GM18867 (cell line): Measurements from ENCODE around the gene GCNT4.

Experiments used
- ATAC-seq: cut with Tn5 transposase; IDR thresholded peaks from one replicate; pipeline ENCODE4 v1.9.1; 2021; ENCODE audit warnings: mild to moderate bottlenecking, moderate library complexity; ENCODE audit not compliant: unreplicated experiment

The GCNT4 gene

GRCh38 chr5:75053054-75053303 is 621 bp upstream of the GCNT4 start:
- no peak for ATAC-seq

DNA sequence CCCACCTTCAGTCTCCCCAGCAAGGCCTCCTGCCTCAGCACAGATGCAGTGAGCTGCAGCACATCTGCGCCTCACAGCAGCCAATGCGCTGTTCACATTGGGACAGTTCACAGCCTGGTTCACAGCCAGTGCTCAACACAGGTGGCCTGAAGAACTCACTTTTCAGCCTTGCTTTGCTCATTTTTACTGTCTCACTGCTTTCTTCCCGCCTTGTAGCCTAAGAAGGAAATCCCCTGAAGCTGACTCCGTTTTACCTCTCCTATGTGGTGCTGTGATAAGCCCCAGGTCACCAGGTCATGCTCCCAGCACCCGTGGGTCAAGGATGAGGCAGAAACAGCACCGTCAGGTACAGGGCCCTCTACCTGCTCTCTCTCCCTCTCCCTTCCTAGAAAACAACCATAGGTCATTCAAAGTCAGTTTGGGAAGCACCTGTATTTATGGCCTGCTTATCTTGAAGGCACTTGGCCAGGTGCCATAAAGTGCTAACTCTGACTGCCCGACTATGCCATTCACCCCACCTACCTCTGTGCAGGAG is 1.1 kb downstream of the GCNT4 start:
- no peak for ATAC-seq

GRCh38 chr5:75050415-75050814 is 1.9 kb downstream of the GCNT4 start:
- no peak for ATAC-seq

- ATAC-seq: no peak
These were observed 2.7 kb downstream of the GCNT4 start for GRCh38 chr5:75049456-75050351.

DNA sequence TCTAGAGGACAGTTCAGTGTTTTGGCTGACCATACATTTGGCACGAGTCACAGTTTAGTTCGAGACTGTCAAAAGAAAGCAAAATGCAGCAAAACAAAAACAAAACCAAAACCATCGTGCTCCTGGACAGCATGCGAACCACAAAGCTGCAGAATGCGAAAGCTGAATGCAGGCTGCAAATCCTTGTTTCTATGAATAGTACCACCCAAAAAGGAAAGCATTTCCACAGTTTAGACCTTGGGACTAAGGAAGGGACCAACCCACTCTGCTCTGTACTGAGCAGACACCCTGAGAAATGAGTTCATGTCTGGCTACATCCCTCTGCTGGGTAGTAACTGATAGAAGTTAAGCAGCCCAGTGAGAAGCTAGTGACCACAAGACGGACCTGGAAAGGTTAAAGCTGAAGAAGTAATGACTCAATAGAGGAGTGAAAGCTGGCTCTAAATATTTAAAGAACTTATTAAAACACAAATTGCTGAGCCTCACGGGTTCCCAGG is 3.9 kb downstream of the GCNT4 start:
- peak; percentile 62 for ATAC-seq

DNA sequence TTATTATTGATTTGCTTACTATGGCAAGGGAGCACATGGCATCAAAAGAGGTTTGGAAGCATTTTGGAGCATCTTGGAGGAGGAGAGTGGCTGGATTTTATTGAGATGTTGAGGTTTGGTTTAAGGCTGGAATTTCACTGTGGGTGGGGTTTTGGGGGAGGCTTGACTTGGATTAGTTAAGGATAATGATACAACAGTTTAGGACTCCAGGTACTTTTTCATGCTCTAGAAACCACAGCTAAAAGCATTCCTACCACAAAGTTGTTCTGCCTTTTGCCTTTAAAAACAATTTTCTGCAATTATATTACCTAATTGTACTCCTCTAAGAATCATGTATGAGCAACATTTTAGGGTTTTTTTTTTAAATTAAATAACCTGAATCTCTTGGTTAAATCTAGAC is 5.0 kb downstream of the GCNT4 start:
- no peak for ATAC-seq

- ATAC-seq: no peak
These were observed 5.8 kb downstream of the GCNT4 start for GRCh38 chr5:75046366-75047142.

GRCh38 chr5:75045071-75045470 is 7.3 kb downstream of the GCNT4 start:
- no peak for ATAC-seq

DNA sequence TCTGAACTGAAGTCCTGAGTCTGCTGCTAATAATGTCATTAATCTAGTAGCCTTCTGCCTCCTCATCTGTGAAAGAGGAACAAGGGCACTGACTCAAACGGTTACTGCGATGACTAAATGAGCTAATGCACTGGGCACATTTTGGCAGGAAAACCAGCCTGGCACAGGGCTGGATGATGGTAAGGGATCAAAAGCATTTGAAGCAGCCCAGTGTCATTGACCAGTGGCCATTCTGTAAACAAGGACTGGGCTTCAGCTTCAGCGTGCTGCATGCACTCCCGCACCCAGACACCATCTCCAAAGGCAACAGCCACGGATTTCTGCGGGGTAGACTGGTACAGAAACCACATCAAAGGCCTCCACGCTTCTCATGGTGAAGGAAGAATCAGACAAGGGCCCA is 8.0 kb downstream of the GCNT4 start:
- ATAC-seq: no peak

DNA sequence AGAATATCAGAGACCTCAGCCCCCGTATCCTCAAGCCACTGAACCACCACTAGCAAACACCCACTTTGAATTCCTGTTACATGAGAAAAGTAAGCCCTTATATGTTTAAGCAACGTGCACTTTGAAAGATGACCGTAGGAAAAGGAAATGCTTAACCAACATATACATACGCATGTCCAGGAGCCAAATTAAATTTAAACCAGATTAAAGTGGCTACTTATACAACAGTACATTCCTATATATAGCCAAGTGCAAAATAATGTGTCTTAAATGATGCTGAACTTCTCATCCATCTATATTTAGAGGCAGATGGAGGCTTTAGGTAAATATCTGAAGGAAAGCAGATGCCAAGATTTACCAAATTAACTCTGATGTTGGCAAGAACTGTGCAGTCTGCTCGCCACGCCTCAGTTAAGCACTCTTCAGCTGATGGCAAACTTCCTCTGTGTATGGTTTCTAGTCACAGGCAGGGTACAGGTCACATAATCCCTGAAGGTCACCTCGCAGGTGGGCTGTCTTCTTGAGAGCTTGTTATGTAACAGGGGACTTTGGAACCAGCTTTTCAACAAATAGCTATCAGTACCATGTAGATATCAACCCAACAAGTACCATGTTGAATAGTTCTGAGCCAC is 8.6 kb downstream of the GCNT4 start:
- no peak for ATAC-seq

GRCh38 chr5:75042522-75042921 is 9.8 kb downstream of the GCNT4 start:
- ATAC-seq: no peak

- no peak for ATAC-seq
These were observed 11.4 kb downstream of the GCNT4 start for GRCh38 chr5:75040973-75041372.

GRCh38 chr5:75037106-75037505 is 15.3 kb downstream of the GCNT4 start:
- no peak for ATAC-seq

- ATAC-seq: no peak
These were observed 18.1 kb downstream of the GCNT4 start for GRCh38 chr5:75034137-75034739.

DNA sequence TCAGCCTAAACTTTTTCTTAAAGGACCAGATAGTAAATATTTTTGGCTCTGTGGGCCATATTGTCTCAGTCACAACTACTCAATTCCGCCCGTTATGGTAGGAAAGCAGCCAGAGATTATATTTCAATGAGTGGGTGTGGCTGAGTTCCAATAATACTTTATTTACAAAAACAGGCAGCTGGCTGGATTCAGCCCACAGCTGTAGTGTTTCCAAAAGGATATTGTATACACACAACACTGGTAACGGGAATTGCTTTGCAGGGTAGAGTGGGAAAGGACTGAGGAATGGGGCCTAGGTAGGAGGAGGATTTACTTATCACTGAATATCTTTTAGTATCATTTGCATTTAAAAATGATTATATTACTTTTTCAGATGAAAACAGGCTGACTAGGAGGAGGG is 21.0 kb downstream of the GCNT4 start:
- ATAC-seq: no peak

- ATAC-seq: no peak
These were observed 24.3 kb downstream of the GCNT4 start for GRCh38 chr5:75028090-75028489.

DNA sequence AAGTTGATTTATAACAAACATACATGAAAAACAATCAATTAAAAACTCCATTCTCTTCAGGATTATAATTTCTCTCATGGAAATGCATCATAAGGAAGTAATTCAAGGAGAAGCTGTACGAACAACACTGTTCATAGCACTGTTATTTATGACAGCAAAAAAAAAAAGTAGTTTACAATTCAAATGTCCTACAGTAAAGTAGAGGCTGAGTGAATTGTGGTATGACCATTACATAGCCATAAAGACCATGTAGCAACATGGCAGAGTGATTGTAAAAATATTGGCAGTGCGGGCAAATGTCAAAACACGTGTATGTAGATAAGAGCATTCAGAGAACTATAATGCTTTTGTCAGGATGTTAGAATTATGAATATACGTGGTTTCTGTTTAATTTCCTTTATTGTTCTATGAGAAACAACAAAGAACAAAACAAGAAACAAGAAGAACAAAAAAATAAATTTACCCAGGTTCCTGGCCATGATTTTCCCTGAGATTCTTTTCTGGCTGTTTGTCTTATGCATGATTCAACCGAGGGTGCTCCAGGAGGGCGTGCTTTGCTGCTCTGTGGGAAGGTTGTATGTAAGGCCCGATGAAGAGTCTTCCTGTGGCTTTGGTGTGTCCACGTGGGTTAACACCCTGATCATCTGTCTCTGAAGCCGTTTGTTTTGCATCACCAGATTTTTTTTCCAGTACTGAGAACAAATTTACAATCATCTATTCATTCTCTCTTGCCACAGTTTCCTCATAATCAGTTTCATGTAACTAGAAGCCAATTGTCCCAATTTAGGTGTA is 28.8 kb downstream of the GCNT4 start:
- peak; percentile 55 for ATAC-seq

GRCh38 chr5:75021800-75022199 is 30.6 kb downstream of the GCNT4 start:
- ATAC-seq: no peak

GRCh38 chr5:75021219-75021618 is 31.1 kb downstream of the GCNT4 start:
- ATAC-seq: no peak

DNA sequence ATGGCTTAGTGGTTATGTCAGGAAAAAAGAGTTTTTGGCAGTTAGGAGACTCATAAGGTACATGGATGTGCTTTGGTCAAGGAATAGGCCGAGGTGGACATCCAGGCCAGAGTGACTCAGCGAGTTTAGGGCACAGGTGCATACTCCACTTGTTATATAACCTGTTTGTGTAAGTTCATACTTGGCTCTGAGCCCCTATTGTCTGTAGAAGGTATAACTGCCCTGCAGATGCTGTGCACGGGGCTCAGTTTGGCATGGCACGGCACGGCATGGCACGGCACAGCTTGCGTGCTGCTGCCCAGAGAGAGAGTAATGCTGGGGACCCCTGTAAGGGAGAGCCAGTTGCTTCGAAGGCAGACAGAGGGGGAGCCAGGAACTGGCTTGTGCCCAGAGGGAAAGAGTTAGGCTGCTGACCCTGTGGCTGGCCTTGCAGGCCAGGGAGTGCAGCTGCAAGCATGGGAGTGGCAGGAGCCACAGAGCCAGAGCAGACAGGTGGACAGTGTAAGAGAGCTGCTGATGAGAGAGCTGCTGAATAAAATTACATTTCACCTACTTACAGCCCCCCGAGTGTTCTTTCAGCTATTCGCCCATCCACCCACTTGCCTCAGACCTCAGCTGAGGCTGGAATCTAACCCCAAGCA is 32.2 kb downstream of the GCNT4 start:
- no peak for ATAC-seq
